HG02981 (cell line): ENCODE results near the gene ANKRD40.

Source experiments
- ATAC-seq: cut with Tn5 transposase; IDR thresholded peaks from one replicate; pipeline ENCODE4 v1.9.1; 2021; ENCODE audit warnings: mild to moderate bottlenecking, moderate library complexity; ENCODE audit not compliant: unreplicated experiment

The ANKRD40 gene

GRCh38 chr17:50656509-50656908, 51.2 kb downstream of the ANKRD40 start:
- no peak for ATAC-seq

GRCh38 chr17:50653738-50654137, 54.0 kb downstream of the ANKRD40 start:
- no peak for ATAC-seq

- no peak for ATAC-seq
Measured at GRCh38 chr17:50651661-50652060, 56.1 kb downstream of the ANKRD40 start.

- no peak for ATAC-seq
Measured at GRCh38 chr17:50649042-50649908, 58.4 kb downstream of the ANKRD40 start.

GRCh38 chr17:50647187-50647586, 60.5 kb downstream of the ANKRD40 start:
- ATAC-seq: no peak

GRCh38 chr17:50645748-50646682, 61.7 kb downstream of the ANKRD40 start:
- ATAC-seq: no peak
